A549 (cell line): ENCODE data around the gene DHX35.

ENCODE experiments used
- BHLHE40 ChIP-seq: IDR thresholded peaks from 2 replicates; pipeline ENCODE4 v1.6.1; 2012; ENCODE audit warnings: low read depth, low read length, inconsistent platforms
- CBX2 ChIP-seq: fragments of 200-600 bp; sonication (generic); IDR thresholded peaks from 2 replicates; pipeline ENCODE4 v1.6.1; 2016; ENCODE audit warnings: low read depth, mild to moderate bottlenecking, borderline replicate concordance
- CTCF ChIP-seq: fragments of >200 bp; sonication (Bioruptor Twin); formaldehyde crosslinking; IDR thresholded peaks from 3 replicates; pipeline ENCODE4 v1.5.1; 2016
- HDAC2 ChIP-seq: fragments of 200-600 bp; sonication (generic); IDR thresholded peaks from 2 replicates; pipeline ENCODE4 v1.6.1; 2016
- HOXB13 ChIP-seq: fragments of 250-450 bp; sonication (Bioruptor Pico); IDR thresholded peaks from 2 replicates; pipeline ENCODE4 v1.5.0; 2020; ENCODE audit warnings: low read depth, mild to moderate bottlenecking, moderate library complexity
- KDM5A ChIP-seq: fragments of 200-600 bp; sonication (generic); IDR thresholded peaks from 2 replicates; pipeline ENCODE4 v1.6.1; 2016; ENCODE audit warnings: antibody characterized with exemption, mild to moderate bottlenecking
- NR3C1 ChIP-seq: fragments of >200 bp; sonication (Bioruptor Twin); formaldehyde crosslinking; IDR thresholded peaks from 3 replicates; pipeline ENCODE4 v1.6.1; 2017
- POLR2AphosphoS2 ChIP-seq: conservative IDR thresholded peaks from 2 replicates; pipeline ENCODE4 v1.6.1; 2012; ENCODE audit warnings: low read length, improper control_type of control experiment, inconsistent platforms
- RNF2 ChIP-seq: fragments of 200-600 bp; sonication (generic); IDR thresholded peaks from 2 replicates; pipeline ENCODE4 v1.6.1; 2016; ENCODE audit warnings: low read depth, mild to moderate bottlenecking, antibody characterized with exemption, moderate library complexity, borderline replicate concordance
- SREBF2 ChIP-seq: fragments of 450-650 bp; IDR thresholded peaks from 2 replicates; pipeline ENCODE4 v1.6.1; 2014; ENCODE audit warnings: mild to moderate bottlenecking, moderate library complexity
- ZFP36 ChIP-seq: fragments of 450-650 bp; IDR thresholded peaks from 2 replicates; pipeline ENCODE4 v1.6.1; 2014; ENCODE audit warnings: borderline replicate concordance; ENCODE audit not compliant: partially characterized antibody
- TF ChIP-seq, protein P1 (sequence below): fragments of 250-450 bp; sonication (Bioruptor Pico); IDR thresholded peaks from 2 replicates; pipeline ENCODE4 v1.5.0; 2021; ENCODE audit warnings: mild to moderate bottlenecking, moderate library complexity, borderline replicate concordance

GRCh38 chr20:39072653-39073052 lies 110.5 kb downstream of the DHX35 start:
- no peak for TF ChIP-seq CTCF
- TF ChIP-seq RNF2: no peak
- TF ChIP-seq, protein P1, sequence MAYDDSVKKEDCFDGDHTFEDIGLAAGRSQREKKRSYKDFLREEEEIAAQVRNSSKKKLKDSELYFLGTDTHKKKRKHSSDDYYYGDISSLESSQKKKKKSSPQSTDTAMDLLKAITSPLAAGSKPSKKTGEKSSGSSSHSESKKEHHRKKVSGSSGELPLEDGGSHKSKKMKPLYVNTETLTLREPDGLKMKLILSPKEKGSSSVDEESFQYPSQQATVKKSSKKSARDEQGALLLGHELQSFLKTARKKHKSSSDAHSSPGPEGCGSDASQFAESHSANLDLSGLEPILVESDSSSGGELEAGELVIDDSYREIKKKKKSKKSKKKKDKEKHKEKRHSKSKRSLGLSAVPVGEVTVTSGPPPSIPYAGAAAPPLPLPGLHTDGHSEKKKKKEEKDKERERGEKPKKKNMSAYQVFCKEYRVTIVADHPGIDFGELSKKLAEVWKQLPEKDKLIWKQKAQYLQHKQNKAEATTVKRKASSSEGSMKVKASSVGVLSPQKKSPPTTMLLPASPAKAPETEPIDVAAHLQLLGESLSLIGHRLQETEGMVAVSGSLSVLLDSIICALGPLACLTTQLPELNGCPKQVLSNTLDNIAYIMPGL (CRISPR knock-in tag): no peak
- TF ChIP-seq POLR2AphosphoS2: no peak
- no peak for TF ChIP-seq ZFP36
- no peak for TF ChIP-seq BHLHE40
- no peak for TF ChIP-seq CBX2
- no peak for TF ChIP-seq NR3C1
- TF ChIP-seq KDM5A: no peak
- no peak for TF ChIP-seq HDAC2
- no peak for TF ChIP-seq SREBF2
- TF ChIP-seq HOXB13 (CRISPR knock-in tag): no peak
